GM21526 (cell line): ENCODE measurements around the gene KNDC1.
"Not testable (repeated sequence)": the region's sequence is repeated elsewhere in the genome, so short reads cannot be mapped to it uniquely, and the experiment has no call there.

Source experiments
- ATAC-seq: cut with Tn5 transposase; IDR thresholded peaks from one replicate; pipeline ENCODE4 v1.9.1; 2021; ENCODE audit warnings: moderate library complexity; ENCODE audit not compliant: unreplicated experiment, low FRiP score

Gene KNDC1

DNA sequence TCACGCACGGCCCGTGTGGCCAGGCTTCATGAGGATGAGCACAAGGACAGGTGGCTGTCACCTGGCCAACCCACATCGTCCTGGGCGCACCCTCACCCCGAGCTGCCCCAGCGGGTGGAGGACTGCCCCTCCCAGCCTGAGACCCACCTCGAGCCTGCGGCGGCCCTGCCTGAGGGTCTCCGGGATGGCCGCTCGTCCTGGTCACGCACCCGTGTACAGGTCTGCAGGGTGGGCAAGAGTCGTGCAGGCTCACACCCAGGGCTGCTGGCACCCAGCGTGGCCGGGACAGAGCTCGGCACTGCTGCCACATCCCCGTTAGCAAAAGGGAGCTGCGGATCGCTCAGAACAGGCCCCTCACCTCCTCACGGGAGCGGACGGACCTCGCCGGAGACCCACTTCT, 55.6 kb downstream of the KNDC1 start:
- ATAC-seq = no peak

DNA sequence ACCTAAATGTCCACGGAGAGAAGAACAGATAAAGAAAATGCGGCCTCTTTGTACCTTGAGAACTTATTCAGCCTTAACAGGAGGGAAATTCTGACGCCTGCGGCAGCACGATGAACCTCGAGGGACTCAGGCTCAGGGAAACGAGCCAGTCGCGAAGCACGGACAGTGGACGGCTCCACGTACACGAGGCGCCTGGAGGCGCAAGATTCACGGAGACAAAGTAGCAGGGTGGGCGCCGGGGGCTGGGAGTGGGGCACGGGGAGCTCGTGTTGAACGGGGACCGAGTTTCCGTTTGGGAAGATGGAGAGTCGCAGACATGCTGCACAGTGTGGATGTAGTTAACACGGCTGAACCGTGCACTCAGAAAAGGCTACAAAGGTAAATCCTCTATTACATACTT, 56.8 kb downstream of the KNDC1 start:
- ATAC-seq = no peak

DNA sequence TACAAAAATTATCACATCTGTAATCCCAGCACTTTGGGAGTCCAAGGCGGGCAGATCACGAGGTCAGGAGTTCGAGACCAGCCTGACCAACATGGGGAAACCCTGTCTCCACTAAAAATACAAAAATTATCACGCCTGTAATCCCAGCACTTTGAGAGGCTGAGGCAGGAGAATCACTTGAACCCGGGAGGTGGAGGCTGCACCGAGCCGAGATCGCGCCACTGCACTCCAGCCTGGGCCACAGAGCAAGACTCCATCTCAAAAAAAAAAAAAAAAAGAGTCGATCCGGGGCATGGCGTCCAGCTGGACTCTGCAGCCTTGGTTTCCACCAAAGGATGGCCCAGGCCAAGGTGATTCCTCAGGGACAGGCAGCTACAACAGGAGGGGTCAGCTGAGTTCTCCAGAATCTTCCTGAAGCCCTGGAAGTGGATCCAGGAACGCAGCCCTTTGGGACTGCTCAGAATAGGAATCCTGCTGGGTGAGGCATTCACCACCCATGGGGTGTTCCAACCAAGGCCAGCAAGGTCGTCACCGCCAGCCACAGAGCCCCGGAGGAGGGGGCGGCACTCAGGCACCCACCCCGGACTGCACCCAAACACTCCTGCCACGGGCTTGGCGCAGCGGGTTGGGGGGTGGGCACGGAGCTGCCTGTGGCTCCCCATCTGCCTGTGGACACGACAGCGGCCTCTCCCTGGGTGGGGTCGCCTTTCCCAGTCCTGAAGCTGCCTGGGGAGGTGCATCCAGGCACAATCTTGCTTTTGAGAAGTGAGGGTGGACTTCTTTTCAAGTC, 58.0 kb downstream of the KNDC1 start:
- no peak for ATAC-seq

DNA sequence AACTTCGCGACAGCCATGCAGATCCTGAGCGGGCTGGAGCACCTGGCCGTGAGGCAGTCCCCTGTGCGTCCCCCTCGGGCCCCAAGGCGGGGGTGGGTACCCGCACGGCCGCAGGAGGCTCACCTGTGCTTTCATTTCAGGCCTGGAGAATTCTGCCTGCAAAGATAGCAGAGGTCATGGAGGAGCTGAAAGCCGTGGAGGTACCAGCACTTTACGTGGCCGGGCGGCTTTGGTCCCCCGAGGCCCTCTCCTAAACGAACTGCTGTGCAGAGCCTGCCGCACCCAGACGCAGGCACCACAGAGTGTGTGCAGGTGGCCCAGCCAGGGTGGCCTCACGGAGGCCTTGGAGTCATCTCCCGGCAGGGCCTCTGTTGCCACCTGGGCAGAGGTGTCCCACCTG, 58.9 kb downstream of the KNDC1 start:
- no peak for ATAC-seq

DNA sequence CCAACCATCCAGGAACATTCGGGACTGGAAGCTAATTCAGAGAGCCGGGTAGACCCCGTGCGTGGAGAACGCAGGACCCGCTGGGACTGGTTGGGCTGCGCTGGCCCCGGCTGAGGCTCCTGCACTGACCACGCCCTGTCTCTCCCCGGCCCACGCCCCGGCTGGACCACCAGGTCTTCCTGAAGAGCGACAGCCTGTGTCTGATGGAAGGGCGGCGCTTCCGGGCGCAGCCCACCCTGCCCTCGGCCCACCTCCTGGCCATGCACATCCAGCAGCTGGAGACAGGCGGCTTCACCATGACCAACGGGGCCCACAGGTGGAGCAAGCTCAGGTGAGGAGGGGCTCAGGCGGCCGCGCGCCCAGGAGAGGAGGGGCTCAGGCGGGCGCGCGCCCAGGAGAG, 59.8 kb downstream of the KNDC1 start:
- ATAC-seq = no peak

DNA sequence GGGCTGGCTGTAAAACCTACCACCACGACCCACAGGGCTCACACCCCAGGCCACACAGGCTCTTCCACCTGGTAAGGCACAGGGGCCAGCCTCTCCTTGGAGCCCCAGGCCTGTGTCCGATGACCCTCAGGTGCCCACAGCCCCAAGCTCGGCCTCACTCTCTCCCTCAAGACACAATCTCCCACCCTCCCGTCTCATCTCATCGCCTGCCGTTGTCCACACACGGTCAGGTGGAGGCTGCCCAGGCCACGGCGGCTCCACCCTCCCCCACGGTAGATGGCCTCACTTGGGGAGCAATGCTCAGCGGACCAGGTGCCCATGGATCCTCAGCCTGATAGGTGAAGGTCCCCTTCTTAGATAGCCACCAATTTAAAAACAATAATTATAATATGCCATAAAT, 61.3 kb downstream of the KNDC1 start:
- ATAC-seq = no peak

DNA sequence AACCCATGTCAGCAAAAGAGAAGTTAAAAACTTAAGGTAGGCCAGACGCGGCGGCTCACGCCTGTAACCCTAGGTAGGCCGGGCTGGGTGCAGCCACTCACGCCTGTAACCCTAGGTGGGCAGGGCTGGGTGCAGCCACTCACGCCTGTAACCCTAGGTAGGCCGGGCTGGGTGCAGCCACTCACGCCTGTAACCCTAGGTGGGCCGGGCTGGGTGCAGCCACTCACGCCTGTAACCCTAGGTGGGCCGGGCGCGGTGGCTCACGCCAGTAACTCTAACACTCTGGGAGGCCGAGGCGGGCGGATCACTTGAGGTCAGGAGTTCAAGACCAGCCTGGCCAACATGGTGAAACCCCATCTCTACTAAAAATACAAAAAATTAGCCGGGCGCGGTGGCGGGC, 61.7 kb downstream of the KNDC1 start:
- ATAC-seq = not testable (repeated sequence)

DNA sequence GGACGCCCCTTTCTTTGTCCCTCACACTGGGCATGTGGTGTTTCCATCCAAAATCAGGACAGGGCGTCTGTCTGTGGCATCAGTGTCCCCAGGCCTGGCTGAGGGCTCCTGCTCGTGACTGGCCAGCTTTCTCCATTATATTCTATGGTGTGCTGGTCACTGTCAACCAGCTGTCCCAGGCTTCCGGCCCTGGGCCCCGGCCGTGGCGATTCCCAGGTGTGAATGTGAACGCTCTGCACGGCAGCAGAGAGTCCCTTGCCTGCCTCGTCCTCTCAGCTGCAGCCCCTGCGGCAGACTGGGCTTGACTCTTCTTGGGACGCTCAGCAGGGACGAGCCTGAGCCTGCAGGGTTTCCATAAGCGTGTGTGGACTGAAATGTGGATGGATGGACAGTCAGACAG, 64.1 kb downstream of the KNDC1 start:
- ATAC-seq = no peak

DNA sequence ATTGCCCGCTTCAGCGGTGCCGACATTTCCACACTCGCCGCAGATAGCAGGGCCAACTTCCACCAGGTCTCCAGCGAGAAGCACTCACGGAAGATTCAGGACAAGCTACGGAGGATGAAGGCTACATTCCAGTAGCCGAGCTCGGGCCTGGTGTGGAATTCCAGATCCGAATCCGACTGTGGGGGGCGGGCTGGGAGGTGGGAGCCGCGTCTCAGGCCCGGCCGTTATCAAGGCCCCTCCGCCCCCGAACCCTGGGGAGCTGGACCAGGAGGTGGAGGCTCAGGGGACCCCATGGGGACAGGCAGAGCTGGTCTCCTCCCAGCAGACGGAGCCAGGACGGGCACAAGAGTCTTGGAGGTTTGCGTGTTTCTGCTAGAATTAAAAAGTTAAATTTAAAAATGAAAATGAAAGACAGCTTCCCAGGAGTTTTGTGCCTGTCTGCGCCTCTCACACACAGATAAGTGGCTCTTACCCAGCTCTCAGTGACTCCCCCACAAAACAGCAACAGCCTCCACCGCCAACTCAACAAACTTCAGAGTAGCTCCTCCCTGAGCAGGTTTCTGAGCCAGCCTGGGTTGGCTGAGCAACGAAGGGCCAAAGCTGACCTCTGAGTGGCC, 64.8 kb downstream of the KNDC1 start:
- ATAC-seq = no peak

DNA sequence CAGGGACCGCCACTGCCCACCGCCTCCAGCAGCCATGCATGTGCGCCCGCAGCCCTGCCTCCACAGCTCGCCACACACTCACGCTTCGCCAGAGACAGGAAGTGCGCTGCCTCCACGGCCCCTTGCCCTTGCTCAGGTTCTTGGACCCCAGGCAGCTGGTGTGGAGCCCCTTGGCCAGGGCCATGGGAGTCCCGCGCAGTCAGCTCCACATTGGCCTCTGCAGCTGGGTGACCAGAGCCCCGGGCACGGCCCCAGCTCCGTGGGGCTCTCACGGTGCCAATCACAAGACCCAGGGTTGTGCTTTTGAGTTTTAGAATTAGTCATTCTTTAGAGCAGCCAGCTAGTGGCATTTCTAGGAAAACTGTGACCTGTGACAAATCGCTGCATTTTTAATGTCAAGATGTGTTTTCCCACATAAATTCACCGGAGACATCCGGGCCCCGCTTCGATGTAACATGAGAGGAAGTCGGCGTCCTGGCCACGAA, 65.7 kb downstream of the KNDC1 start:
- ATAC-seq = no peak

DNA sequence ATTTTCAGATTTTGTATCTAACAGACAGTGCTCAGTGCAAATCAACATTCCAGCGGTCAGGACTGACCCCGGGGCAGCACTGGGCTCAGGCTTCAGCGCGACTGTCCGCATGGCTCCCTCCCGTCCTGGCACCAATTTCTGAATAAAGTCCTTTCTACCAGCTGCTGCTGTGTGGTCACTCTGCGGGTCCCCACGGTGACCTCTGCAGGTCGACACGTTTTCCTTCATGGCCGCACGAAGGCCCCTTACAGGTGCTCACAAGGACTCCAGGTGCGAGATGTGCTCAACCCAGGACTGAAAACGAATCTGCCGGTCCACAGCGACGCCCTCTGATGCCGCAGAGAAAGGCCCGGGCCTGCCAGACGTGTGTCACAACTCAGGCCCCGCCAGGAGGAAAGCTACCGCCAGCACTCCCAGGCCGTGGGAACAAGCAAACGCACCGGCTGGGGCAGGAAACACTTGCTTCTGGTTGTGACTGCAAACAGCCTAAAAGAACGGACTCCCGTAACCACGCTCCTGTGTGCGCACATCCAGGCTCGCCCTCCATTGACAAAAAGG, 66.3 kb downstream of the KNDC1 start:
- ATAC-seq = no peak

DNA sequence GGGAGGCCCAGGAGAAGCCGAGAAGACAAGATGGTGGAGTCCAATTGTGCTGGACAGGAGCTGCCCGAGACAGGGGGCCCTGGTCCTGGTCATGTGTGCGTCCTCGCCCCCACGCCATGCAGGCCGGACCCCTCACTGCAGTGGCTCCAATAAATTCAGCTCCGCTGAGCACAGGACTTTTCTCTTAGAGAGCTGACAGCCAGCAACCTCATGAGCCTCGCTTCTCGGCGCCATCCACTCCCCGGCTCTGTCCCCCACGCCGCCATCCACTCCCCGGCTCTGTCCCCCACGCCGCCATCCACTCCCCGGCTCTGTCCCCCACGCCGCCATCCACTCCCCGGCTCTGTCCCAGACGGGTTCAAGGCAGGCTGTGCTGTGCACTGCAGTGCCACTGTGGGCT, 67.2 kb downstream of the KNDC1 start:
- no peak for ATAC-seq

DNA sequence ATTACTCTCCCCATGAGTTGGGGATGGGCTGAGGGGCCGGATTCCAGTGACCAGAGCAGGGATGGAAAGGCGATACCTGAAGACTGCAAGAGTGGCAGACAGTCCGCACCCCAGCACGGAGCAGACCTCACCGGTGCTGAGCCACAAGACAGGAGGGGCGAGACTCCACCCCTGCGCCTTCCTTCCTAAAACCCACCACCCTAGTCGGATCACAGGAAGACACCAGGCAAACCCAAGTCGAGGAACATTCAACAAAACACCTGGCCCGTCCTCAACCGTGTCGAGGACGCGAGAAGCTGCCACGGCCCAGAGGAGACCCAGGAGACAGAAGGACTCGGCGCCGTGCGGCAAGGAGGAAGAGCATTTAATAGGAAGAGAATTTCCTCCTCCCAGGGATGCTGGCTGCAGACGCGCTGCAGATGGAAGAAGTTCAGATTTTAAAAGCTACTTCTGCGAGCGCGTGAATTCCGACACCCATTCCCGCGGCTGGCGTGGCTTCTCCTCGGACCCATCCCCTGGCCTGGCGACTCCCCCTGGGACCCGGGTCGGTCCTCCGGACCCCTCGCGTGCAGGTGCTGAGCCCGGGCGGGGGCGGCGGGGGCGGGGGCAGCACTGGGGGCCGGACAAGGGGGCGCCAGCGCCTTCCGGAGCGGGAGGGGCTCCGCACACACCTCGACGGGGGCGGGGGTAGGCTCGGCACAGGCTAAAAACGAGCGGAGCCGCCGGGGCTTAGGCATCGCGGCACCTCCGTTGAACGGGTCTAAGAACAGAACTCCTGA, 69.4 kb downstream of the KNDC1 start:
- no peak for ATAC-seq

DNA sequence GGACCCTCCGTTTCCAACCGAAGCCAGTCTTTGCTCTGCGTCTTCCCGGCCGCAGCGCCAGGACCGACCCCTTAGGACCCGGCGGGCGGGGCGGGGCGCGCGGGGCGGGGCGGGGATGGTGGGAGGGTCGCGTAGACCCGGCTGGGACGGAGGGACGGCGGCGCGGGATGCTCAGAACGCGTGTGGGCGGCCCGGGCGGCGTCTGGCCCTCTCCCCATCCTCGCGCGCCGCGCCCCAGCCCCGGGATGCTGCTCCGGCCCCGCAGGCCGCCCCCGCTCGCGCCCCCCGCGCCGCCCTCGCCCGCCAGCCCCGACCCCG, 70.0 kb downstream of the KNDC1 start, which contains the start of gene UTF1:
Gene UTF1 (plus strand): TSS at position 174 of the 318 bp plus-strand sequence. CDS start 72 bp downstream, at position 246.
- no peak for ATAC-seq

DNA sequence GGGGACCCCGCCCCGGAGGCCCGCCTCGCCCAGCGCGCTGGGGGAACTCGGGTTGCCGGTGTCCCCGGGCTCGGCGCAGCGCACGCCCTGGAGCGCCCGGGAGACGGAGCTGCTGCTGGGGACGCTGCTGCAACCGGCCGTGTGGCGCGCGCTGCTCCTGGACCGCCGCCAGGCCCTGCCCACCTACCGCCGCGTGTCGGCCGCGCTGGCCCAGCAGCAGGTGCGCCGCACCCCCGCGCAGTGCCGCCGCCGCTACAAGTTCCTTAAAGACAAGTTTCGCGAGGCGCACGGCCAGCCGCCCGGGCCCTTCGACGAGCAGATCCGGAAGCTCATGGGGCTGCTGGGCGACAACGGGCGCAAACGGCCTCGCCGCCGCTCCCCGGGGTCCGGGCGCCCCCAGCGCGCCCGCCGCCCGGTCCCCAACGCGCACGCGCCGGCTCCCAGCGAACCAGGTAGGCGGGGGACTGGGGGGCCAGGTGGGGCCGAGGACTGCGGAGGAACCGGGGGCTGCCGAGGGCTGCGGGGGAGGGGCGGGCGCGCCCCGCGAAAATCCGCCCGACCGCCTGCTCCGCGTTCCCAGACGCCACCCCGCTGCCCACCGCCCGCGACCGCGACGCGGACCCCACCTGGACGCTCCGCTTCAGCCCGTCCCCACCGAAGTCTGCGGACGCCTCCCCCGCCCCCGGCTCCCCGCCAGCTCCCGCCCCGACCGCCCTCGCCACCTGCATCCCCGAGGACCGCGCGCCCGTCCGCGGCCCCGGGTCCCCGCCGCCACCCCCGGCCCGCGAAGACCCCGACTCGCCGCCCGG, 70.6 kb downstream of the KNDC1 start:
- ATAC-seq = no peak

DNA sequence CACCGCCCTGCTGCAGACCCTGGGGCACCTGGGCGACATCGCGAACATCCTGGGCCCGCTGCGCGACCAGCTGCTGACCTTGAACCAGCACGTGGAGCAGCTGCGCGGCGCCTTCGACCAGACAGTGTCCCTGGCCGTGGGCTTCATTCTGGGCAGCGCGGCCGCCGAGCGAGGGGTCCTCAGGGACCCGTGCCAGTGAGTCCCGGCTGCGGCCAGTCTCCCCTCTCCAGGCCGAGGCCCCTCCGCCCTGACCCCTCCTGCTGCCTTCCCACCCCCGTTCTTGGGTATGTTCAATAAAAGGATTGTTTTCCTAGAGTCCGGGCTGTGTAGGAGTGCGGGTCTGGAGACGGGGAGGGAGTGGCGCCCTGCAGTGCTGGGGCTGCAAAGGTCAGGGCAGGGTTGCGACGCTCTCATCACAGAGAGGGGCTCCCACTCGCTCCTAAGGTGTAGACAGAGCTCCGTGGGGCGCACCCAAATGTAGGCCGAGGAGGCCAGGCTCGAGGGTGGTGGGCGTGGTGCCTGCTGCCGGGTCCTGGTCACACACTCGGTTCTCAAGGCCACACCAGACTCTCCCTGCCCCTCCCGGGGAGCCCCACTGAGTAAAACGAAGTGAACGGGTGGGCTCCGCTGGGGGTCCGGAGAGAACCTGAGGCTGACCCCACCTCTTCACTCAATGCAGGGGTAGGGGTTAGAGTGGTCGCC, 71.4 kb downstream of the KNDC1 start:
- no peak for ATAC-seq

DNA sequence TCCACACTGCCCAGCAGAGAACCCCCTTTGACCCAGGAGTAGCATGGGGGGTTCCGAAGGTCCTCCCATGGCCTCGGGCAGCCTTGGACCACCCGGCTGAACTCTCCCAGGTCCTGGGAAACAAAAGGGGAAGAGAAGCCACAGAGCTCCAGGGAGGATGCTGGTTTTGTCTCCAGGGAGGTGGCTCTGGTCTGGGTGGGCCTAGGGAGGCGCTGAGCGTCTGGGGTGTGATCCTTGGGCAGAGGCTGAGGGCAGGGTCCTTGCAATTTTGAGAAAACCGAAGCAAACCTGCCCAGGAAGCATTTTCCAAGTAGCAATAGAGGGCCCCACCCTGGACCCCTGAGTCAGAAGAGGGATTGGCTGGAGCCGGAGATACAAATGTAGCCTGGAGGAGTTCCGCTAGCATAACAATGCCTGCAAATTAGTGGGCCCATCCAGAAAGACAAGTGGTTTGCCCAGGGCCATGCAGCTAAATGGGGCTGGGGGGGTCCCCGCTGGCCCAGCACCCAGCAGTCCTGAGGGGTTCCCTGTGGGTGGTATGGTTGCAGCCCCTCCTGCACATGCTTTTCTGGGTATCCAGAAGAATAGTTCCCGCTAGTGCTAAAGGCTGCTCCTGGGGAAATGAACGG, 72.0 kb downstream of the KNDC1 start:
- ATAC-seq = no peak

DNA sequence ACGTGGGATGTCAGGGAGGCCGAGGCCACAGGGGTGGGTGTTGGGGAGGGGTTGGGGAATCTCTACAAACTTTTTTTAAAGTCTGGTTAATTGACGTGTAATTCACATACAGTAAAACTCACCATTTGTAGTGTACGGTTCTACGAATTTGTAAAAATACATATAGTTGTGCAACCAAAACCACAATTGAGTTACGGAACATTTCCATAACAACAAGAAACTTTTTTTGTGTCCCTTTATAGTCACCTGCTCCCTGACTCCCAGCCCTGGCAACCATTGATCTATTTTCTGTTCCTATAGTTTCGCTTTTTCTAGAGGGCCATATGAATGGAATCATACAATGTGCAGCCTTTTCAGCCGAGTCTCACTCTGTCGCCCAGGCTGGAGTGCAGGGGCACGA, 74.8 kb downstream of the KNDC1 start:
- ATAC-seq = not testable (repeated sequence)

DNA sequence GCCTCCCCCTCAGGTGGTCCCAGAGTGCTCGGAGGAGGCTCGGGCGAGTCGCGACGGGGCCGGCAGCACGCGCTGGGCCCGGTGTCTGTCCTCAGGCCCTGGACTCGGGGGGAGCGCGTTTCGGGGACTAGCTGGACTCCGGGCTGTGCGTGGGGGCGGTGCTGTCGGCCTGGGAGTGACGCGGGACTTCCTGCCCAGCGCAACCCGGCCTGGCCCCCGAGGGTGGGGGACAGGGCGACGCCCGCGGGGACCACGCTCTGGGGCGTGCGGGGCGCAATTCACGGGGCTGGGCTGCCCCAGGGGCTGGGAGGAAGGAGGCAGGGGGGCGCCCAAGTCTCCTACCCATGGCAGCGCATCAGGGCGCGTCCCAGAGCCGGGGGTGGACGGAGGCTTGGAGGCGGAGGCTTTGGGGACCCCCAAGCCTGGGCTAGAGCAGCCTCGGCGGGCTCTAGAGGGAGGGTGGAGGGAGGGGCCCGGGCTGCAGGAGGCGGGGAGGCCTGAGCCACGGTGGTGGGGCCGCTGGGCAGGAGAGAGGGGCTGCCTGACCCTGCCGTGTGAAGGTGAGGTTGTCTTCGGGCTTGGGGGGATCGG, 75.3 kb downstream of the KNDC1 start:
- no peak for ATAC-seq
